PFSK-1 (cell line): ENCODE results near the gene FAF1.

Source experiments
- FOXP2 ChIP-seq: optimal IDR thresholded peaks from 2 replicates; pipeline ENCODE3; 2011; ENCODE audit warnings: borderline replicate concordance, control low read depth, inconsistent platforms; ENCODE audit not compliant: insufficient read depth; ENCODE audit errors: extremely low read length, extremely low read depth
- POLR2AphosphoS5 ChIP-seq: IDR thresholded peaks from 2 replicates; pipeline ENCODE4 v1.6.1; 2012; ENCODE audit warnings: low read depth, mild to moderate bottlenecking, control low read depth, low read length, moderate library complexity
- SIN3A ChIP-seq: IDR thresholded peaks from 2 replicates; pipeline ENCODE4 v1.6.1; 2012; ENCODE audit warnings: mild to moderate bottlenecking, low read length, moderate library complexity, borderline replicate concordance; ENCODE audit not compliant: insufficient read depth
- TAF1 ChIP-seq: IDR thresholded peaks from 2 replicates; pipeline ENCODE4 v1.6.1; 2012; ENCODE audit warnings: low read length, control low read depth, borderline replicate concordance; ENCODE audit not compliant: insufficient read depth
- TF ChIP-seq, protein P1 (sequence below), 2 experiments: IDR thresholded peaks; 2 replicates each; pipeline versions ENCODE4 v1.6.1 to v1.8.0; 2011 to 2012; ENCODE audit warnings: low read depth in 2 of 2, low read length in 2 of 2, control low read depth in 1 of 2, inconsistent platforms in 1 of 2, mild to moderate bottlenecking in 1 of 2, moderate library complexity in 1 of 2; ENCODE audit not compliant: insufficient read depth in 1 of 2

The FAF1 gene

GRCh38 chr1:50421768-50422674 lies 538.0 kb downstream of the FAF1 start:
- TF ChIP-seq TAF1 (no peak), SIN3A (no peak), FOXP2 (no peak), POLR2AphosphoS5 (no peak)
- TF ChIP-seq, protein P1, sequence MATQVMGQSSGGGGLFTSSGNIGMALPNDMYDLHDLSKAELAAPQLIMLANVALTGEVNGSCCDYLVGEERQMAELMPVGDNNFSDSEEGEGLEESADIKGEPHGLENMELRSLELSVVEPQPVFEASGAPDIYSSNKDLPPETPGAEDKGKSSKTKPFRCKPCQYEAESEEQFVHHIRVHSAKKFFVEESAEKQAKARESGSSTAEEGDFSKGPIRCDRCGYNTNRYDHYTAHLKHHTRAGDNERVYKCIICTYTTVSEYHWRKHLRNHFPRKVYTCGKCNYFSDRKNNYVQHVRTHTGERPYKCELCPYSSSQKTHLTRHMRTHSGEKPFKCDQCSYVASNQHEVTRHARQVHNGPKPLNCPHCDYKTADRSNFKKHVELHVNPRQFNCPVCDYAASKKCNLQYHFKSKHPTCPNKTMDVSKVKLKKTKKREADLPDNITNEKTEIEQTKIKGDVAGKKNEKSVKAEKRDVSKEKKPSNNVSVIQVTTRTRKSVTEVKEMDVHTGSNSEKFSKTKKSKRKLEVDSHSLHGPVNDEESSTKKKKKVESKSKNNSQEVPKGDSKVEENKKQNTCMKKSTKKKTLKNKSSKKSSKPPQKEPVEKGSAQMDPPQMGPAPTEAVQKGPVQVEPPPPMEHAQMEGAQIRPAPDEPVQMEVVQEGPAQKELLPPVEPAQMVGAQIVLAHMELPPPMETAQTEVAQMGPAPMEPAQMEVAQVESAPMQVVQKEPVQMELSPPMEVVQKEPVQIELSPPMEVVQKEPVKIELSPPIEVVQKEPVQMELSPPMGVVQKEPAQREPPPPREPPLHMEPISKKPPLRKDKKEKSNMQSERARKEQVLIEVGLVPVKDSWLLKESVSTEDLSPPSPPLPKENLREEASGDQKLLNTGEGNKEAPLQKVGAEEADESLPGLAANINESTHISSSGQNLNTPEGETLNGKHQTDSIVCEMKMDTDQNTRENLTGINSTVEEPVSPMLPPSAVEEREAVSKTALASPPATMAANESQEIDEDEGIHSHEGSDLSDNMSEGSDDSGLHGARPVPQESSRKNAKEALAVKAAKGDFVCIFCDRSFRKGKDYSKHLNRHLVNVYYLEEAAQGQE (IDR thresholded peaks at IDR 0.05; ENCODE audit: insufficient read depth in 1 of 2, low read depth in 2 of 2, low read length in 2 of 2), result no peak

GRCh38 chr1:50421366-50421748 lies 538.7 kb downstream of the FAF1 start:
- TF ChIP-seq POLR2AphosphoS5 (no peak), SIN3A (no peak), FOXP2 (no peak), TAF1 (no peak)
- TF ChIP-seq, protein P1 (IDR thresholded peaks at IDR 0.05; ENCODE audit: insufficient read depth in 1 of 2, low read depth in 2 of 2, low read length in 2 of 2), result no peak

DNA sequence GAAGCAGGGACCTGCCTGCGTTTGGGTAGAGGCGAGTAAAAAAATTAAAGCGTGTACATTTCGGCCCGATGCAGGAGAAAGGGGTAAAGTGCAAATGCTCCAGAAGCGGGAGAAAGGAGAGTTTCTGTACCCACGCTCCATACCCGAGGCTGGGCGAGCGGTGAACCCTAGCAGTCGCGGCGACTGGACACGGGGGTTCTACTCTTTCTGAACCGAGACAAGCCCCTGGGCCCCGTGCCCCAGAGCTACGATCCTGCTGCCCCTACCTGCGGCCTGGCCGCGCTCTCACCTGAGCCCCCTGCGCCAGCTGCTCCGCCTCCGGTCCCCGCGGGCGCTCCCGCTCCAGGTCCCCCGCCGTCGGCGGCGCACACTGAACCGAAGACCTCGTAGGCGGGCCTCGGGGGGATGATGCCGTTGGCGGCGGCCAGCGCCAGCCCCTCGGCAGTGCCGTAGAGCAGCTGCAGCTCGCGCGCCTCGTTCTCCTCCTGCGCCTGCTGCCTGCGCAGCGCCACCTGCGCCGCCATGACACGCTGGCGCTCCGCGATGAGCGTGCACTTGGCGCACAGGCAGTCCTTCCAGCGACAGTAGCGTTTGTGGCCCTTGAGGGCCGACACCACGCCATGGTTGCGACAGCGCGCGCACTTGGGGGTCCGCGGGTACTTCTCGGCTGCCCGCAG lies 539.2 kb downstream of the FAF1 start:
- TF ChIP-seq POLR2AphosphoS5, result no peak
- no peak for TF ChIP-seq FOXP2
- TF ChIP-seq TAF1, result no peak
- TF ChIP-seq, protein P1 (IDR thresholded peaks at IDR 0.05; ENCODE audit: insufficient read depth in 1 of 2, low read depth in 2 of 2, low read length in 2 of 2), result no peak
- no peak for TF ChIP-seq SIN3A

DNA sequence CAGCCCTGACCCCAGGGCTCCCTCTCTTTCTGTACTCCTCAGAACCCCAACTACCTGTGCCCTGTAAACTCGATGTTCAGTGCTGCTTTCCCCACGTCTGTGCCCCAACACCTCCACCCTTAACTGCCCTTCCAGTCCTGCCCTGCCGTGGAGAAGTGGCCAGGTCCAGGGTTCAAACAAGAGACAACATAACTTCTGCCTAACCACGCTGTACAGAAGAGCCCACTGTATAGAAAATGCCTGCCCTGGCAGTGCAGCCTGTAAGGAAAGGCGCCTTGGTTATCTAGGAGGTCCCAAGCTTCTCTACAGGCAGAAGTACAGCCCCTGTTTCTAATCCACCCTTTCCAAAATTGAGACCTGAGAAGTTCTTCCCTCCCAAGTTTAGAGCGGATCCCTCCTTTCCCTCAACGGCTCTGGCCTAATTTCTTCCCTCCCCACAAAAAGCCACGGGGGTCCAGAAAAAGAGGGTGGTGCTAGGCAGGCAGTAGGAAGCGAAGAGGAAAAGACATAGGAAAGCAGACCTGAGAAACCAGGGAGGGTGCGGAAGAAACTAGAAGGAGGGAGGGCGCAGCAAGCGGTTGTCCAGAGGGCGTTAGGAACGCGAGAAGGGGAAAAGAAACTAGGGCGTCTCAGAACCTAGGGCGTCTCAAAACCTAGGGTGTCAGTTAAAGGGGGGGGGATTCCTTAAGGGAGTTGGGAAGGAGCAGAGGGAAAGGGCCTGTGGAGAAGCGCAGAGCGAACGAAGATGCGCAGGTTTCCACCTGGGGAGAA lies 540.0 kb downstream of the FAF1 start:
- TF ChIP-seq FOXP2 (no peak), TAF1 (no peak), POLR2AphosphoS5 (no peak), SIN3A (no peak)
- TF ChIP-seq, protein P1 (IDR thresholded peaks at IDR 0.05; ENCODE audit: insufficient read depth in 1 of 2, low read depth in 2 of 2, low read length in 2 of 2), result no peak
